Measurements from ENCODE around the gene SNX9.

The SNX9 gene

DNA sequence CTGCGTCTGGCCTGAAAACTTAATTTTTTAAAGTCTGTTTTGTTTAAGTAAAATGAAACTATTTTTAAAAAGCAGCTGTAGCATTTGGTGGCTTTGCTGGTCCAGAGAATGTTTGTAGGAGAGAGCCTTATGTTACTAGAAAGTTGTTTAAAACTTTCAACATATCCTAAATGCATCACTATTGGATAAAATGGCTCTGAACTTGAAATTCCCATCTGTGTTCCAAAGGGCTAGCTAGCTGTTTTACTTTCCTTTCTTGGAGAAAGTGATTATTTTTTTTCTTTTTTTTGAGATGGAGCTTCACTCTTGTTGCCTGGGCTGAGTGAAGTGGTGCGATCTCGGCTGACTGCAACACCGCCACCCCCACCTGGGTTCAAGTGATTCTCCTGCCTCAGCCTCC lies 161.1 kb downstream of the SNX9 start:
- no peak for DNase-seq (ENCODE audit: low read depth)
- no peak overlapping the region for H3K4me3 ChIP-seq (ENCODE audit: low read depth, low read length)
- no peak for TF ChIP-seq CTCF (IDR thresholded peaks at IDR 0.05; ENCODE audit: low read depth, low read length, missing control alignments)

- no peak overlapping the region for H3K4me3 ChIP-seq (ENCODE audit: low read depth, low read length)
- no peak for DNase-seq (ENCODE audit: low read depth)
- no peak for TF ChIP-seq CTCF (IDR thresholded peaks at IDR 0.05; ENCODE audit: low read depth, low read length, missing control alignments)
These were observed 161.7 kb downstream of the SNX9 start for GRCh38 chr6:157984686-157985225.

DNA sequence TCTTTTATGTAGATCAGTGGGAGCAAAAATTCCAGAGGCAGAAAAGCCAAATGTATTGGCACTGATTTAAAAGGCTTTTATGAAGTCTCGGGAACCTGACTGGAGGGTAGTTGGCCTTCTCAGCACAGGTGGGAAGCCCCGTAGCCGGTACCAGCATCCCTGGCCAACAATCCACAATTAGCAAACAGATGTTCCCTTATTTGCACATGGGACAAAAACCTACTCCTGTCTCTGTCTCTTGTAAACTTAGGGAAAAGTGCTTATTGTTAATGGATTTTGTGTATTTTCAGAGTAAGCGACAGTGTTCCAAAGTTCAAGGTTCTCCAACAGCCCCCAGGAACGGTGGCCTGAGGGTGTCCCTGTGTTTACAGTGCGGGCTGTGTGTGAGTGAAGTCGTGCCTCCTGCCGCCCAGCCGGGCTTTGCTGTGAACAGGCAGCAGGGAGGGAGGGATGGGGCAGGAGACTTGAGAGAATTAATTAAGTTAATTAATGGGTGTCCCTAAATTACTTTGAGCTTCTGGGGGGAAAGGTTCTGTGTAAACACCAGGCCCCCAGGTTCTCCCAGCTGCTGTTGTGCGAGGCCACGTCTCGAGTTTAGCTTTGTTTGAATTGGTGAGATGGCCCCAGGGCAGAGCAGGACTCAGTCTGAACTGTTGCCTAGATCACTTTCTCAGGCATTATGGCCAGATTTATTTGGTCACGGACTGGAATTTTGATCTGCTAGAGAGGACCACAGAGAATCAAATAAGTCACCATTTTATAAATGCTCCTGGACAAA lies 162.5 kb downstream of the SNX9 start:
- TF ChIP-seq CTCF (IDR thresholded peaks at IDR 0.05; ENCODE audit: low read depth, low read length, missing control alignments) = no peak
- no peak overlapping the region for H3K4me3 ChIP-seq (ENCODE audit: low read depth, low read length)
- no peak for DNase-seq (ENCODE audit: low read depth)

GRCh38 chr6:157987788-157988699 lies 165.0 kb downstream of the SNX9 start:
- no peak for DNase-seq (ENCODE audit: low read depth)
- TF ChIP-seq CTCF (IDR thresholded peaks at IDR 0.05; ENCODE audit: low read depth, low read length, missing control alignments) = no peak
- no peak overlapping the region for H3K4me3 ChIP-seq (ENCODE audit: low read depth, low read length)

GRCh38 chr6:157988700-157989063 lies 165.6 kb downstream of the SNX9 start:
- DNase-seq (ENCODE audit: low read depth) = no peak
- TF ChIP-seq CTCF (IDR thresholded peaks at IDR 0.05; ENCODE audit: low read depth, low read length, missing control alignments) = no peak
- no peak overlapping the region for H3K4me3 ChIP-seq (ENCODE audit: low read depth, low read length)

DNA sequence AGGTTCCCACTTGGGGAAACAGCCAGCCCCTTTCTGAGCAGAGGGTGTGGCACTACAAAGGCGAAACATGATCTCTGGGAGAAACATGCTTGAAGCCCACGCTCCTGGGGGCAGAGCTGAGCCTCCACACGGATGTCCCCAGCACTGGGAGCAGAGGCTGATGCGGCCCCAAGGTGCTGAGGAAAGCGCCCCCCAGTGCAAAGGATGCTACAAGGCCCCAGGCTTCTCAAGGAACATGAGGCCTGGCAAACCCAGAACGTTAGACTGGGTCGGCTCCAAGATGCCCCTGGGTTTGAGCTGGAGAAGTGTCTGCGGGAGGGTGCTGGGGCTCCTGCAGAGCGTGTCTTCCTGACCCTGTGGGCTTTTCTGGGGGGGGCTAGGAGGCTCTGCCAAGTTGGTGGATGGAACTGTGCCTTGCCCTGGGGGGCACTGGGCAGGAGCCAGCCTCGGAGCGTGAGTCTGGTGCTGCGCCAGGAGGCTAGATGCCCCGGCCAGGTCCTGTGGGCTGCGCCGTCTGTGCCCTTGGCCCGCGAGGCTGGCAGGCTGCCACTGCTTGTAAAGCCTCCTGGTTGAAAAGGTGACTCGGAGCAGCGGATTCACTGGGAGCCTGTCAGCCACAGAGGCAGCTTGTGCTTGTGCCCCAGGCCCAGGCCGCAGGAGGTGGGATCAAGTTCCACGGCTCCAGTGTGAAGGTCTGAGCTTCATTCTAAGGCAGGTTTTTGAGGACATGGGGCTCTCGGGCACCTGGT lies 166.7 kb downstream of the SNX9 start:
- TF ChIP-seq CTCF (IDR thresholded peaks at IDR 0.05; ENCODE audit: low read depth, low read length, missing control alignments) = no peak
- no peak overlapping the region for H3K4me3 ChIP-seq (ENCODE audit: low read depth, low read length)
- DNase-seq (ENCODE audit: low read depth) = no peak
